ENCODE results near the gene JADE3. TPM values are rescaled to one million over a fixed set of nuclear protein-coding genes. Genes with fewer than 3 reads are reported as not detected.
A peak's percentile ranks its signal among the peaks of the same experiment; 100 is the strongest.
"Not testable (repeated sequence)": the region's sequence is repeated elsewhere in the genome, so short reads cannot be mapped to it uniquely, and the experiment has no call there.

The JADE3 gene
- total and polyA plus RNA-seq, 4 donors, result 2.3 to 6.1 (median 4.1) TPM

DNA sequence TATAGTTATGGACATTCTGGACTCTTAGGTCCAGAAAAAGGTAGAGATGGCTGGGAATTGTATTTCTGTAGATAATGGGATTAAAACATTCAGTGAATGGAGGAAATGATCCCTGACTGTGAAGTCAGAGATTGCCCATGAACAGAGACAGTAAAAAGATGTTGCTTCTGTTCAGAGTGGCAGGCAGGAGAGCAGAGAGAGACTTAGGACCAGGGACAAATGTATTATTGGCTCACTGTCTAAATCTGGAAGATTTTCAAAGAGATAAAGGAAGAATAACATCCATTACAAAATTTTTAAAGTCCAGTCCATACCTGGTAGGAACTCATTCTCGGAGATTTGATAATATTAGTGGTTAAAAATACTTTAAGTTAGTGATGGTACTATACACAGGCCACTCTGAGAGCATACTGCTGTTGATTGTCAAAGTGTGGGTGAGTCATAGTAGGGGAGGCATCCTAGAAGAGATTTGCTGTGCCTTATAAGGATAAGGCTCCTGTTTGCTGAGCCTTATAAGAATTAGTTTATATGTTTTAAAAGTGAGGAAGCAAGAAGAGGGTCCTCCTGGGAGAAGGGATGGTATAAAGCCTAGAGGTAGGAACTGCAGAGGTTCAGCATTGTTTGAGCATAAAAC lies 53.0 kb downstream of the JADE3 start:
- Histone ChIP-seq H3K4me1 (ENCODE audit: control insufficient read depth in 1 of 2, insufficient read depth in 2 of 2, low read length in 2 of 2) (no peaks in the 10 kb centered on the region), H3K36me3 (ENCODE audit: control insufficient read depth in 1 of 2, insufficient read depth in 2 of 2, low read length in 1 of 2) (no peaks in the 10 kb centered on the region), H3K27me3 (ENCODE audit: control insufficient read depth in 1 of 2, insufficient read depth in 2 of 2, low read length in 1 of 2) (no peaks in the 10 kb centered on the region), H3K4me3 (ENCODE audit: low read length in 2 of 2) (no peak overlapping the region), H3K9me3 (ENCODE audit: control insufficient read depth, low read length) (no peaks in the 10 kb centered on the region), H3K27ac (ENCODE audit: low read depth in 1 of 2, low read length in 2 of 2) (no peak overlapping the region)
- DNase-seq, result no peak
- intact Hi-C loops (cut with DNase I), result no loop called here
- ATAC-seq (ENCODE audit: low FRiP score), result no peak
- 40 to 64% methylated on average over 1 of the region's 1 CpG for WGBS, 2 donors

DNA sequence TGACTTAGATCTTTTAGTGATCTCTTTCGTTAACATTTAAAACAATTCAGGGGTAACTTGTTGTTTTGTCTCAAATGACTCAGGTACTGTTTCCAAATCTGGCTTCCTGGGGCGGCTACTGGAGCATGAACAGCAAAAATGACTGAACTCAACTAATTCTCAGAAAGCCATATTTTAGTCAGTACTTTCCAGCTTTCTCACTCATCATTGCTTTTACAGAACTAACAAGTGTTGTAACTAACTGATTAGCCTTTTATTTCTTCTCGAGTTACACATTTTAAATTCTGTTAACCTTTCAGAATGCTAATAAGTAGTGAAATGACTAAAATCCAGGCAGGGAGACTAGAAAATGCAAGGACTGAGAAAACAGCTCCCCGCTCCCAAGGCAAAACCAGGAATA lies 55.3 kb downstream of the JADE3 start:
- Histone ChIP-seq H3K27ac (ENCODE audit: low read depth in 1 of 2, low read length in 2 of 2) (no peak overlapping the region), H3K27me3 (ENCODE audit: control insufficient read depth in 1 of 2, insufficient read depth in 2 of 2, low read length in 1 of 2) (no peaks in the 10 kb centered on the region), H3K9me3 (ENCODE audit: control insufficient read depth, low read length) (no peaks in the 10 kb centered on the region), H3K36me3 (ENCODE audit: control insufficient read depth in 1 of 2, insufficient read depth in 2 of 2, low read length in 1 of 2) (no peaks in the 10 kb centered on the region), H3K4me3 (ENCODE audit: low read length in 2 of 2) (no peak overlapping the region), H3K4me1 (ENCODE audit: control insufficient read depth in 1 of 2, insufficient read depth in 2 of 2, low read length in 2 of 2) (no peaks in the 10 kb centered on the region)
- DNase-seq (no peak), ATAC-seq (ENCODE audit: low FRiP score) (no peak)
- WGBS, 2 donors, result 67 to 87% methylated on average over 4 of the region's 4 CpGs
- intact Hi-C loops (cut with DNase I), result no loop called here

- H3K4me3 ChIP-seq (ENCODE audit: low read length in 2 of 2); ATAC-seq (ENCODE audit: low FRiP score); intact Hi-C loops (cut with DNase I); H3K36me3 ChIP-seq (ENCODE audit: control insufficient read depth in 1 of 2, insufficient read depth in 2 of 2, low read length in 1 of 2); H3K9me3 ChIP-seq (ENCODE audit: control insufficient read depth, low read length); DNase-seq; H3K27ac ChIP-seq (ENCODE audit: low read depth in 1 of 2, low read length in 2 of 2); H3K27me3 ChIP-seq (ENCODE audit: control insufficient read depth in 1 of 2, insufficient read depth in 2 of 2, low read length in 1 of 2); H3K4me1 ChIP-seq (ENCODE audit: control insufficient read depth in 1 of 2, insufficient read depth in 2 of 2, low read length in 2 of 2): not testable (repeated sequence)
- WGBS, 2 donors, result 87 to 94% methylated on average over 4 of the region's 4 CpGs
Observed at GRCh38 chrX:46977046-46977445, 64.8 kb downstream of the JADE3 start.

- DNase-seq, result peak; percentile 81 to 87
- H3K36me3 ChIP-seq (ENCODE audit: control insufficient read depth in 1 of 2, insufficient read depth in 2 of 2, low read length in 1 of 2), result no peaks in the 10 kb centered on the region
Observed at GRCh38 chrX:46978341-46979291, 66.4 kb downstream of the JADE3 start.

DNA sequence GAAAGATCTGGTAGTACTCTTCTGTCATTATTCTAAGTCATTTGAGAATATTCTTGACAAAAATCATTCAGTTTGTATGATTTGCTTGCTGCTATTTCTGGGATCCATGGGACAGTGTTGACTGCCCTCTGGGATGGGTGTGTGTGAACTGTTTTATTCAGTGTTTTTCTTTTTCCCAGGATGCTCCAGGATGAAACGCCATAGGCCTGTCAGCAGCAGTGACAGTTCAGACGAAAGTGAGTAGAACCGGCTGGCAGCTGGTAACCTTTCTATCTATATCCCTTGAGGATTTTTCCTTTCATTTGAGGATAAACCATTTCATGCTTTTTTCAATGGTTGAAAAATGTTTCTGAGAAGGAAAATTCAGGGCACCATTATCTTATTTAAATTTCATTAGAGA lies 72.5 kb downstream of the JADE3 start:
- no peak for DNase-seq
- Histone ChIP-seq H3K36me3 (ENCODE audit: control insufficient read depth in 1 of 2, insufficient read depth in 2 of 2, low read length in 1 of 2) (no peaks in the 10 kb centered on the region), H3K4me3 (ENCODE audit: low read length in 2 of 2) (no peak overlapping the region), H3K9me3 (ENCODE audit: control insufficient read depth, low read length) (no peaks in the 10 kb centered on the region), H3K27me3 (ENCODE audit: control insufficient read depth in 1 of 2, insufficient read depth in 2 of 2, low read length in 1 of 2) (no peaks in the 10 kb centered on the region), H3K27ac (ENCODE audit: low read depth in 1 of 2, low read length in 2 of 2) (no peak overlapping the region), H3K4me1 (ENCODE audit: control insufficient read depth in 1 of 2, insufficient read depth in 2 of 2, low read length in 2 of 2) (no peaks in the 10 kb centered on the region)
- 72 to 84% methylated on average over 3 of the region's 3 CpGs for WGBS, 2 donors
- ATAC-seq (ENCODE audit: low FRiP score), result no peak
- intact Hi-C loops (cut with DNase I), result loop anchor here in 1 of 2 donors (5.0 kb wide), 1 partner anchor 72 kb away; the partner anchor contains the start of gene JADE3

More at GRCh38 chrX:46978341-46979291, 66.4 kb downstream of the JADE3 start:
- peak; percentile 56 for ATAC-seq (ENCODE audit: low FRiP score)
- Histone ChIP-seq H3K4me3 (ENCODE audit: low read length in 2 of 2) (no peak overlapping the region), H3K27ac (ENCODE audit: low read depth in 1 of 2, low read length in 2 of 2) (no peak overlapping the region), H3K4me1 (ENCODE audit: control insufficient read depth in 1 of 2, insufficient read depth in 2 of 2, low read length in 2 of 2) (no peaks in the 10 kb centered on the region), H3K27me3 (ENCODE audit: control insufficient read depth in 1 of 2, insufficient read depth in 2 of 2, low read length in 1 of 2) (no peaks in the 10 kb centered on the region), H3K9me3 (ENCODE audit: control insufficient read depth, low read length) (no peaks in the 10 kb centered on the region)
- intact Hi-C loops (cut with DNase I), result no loop called here
- 67 to 80% methylated on average over 8 of the region's 8 CpGs for WGBS, 2 donors

DNA sequence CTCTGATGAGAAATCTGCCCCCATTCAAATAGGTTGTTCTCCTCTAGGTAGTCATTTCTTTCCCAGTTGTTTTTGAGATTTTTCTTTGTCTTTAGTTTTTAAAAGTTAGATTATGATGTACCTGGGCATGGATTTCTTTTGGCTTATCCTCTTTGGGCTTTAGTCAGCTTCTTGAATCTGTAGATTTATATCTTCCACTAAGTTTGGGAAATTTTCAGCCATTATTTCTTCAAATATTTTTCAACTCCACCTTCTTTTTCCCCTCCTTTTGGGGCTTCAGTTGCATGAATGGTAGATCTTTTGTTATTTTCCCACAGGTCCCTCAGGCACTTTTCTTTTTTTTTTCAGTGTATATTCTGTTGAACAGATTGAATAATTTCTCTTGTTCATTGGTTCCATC lies 77.3 kb downstream of the JADE3 start:
- intact Hi-C loops (cut with DNase I), result no loop called here
- no peaks in the 10 kb centered on the region for H3K9me3 ChIP-seq (ENCODE audit: control insufficient read depth, low read length)
- no peaks in the 10 kb centered on the region for H3K36me3 ChIP-seq (ENCODE audit: control insufficient read depth in 1 of 2, insufficient read depth in 2 of 2, low read length in 1 of 2)
- ATAC-seq (ENCODE audit: low FRiP score) (no peak), DNase-seq (no peak)
- H3K27me3 ChIP-seq (ENCODE audit: control insufficient read depth in 1 of 2, insufficient read depth in 2 of 2, low read length in 1 of 2), result no peaks in the 10 kb centered on the region
- no peaks in the 10 kb centered on the region for H3K4me1 ChIP-seq (ENCODE audit: control insufficient read depth in 1 of 2, insufficient read depth in 2 of 2, low read length in 2 of 2)
- no peak overlapping the region for H3K27ac ChIP-seq (ENCODE audit: low read depth in 1 of 2, low read length in 2 of 2)
- H3K4me3 ChIP-seq (ENCODE audit: low read length in 2 of 2), result no peak overlapping the region

GRCh38 chrX:46991664-46992063 lies 79.4 kb downstream of the JADE3 start:
- Histone ChIP-seq H3K36me3 (ENCODE audit: control insufficient read depth in 1 of 2, insufficient read depth in 2 of 2, low read length in 1 of 2) (no peaks in the 10 kb centered on the region), H3K27ac (ENCODE audit: low read depth in 1 of 2, low read length in 2 of 2) (no peak overlapping the region), H3K27me3 (ENCODE audit: control insufficient read depth in 1 of 2, insufficient read depth in 2 of 2, low read length in 1 of 2) (no peaks in the 10 kb centered on the region), H3K4me1 (ENCODE audit: control insufficient read depth in 1 of 2, insufficient read depth in 2 of 2, low read length in 2 of 2) (no peaks in the 10 kb centered on the region), H3K9me3 (ENCODE audit: control insufficient read depth, low read length) (no peaks in the 10 kb centered on the region), H3K4me3 (ENCODE audit: low read length in 2 of 2) (no peak overlapping the region)
- no peak for ATAC-seq (ENCODE audit: low FRiP score)
- 32 to 46% methylated on average over 2 of the region's 2 CpGs for WGBS, 2 donors
- intact Hi-C loops (cut with DNase I), result no loop called here
- no peak for DNase-seq

GRCh38 chrX:46992070-46992469 lies 79.8 kb downstream of the JADE3 start:
- Histone ChIP-seq H3K9me3 (ENCODE audit: control insufficient read depth, low read length) (no peaks in the 10 kb centered on the region), H3K36me3 (ENCODE audit: control insufficient read depth in 1 of 2, insufficient read depth in 2 of 2, low read length in 1 of 2) (no peaks in the 10 kb centered on the region), H3K27ac (ENCODE audit: low read depth in 1 of 2, low read length in 2 of 2) (no peak overlapping the region), H3K4me3 (ENCODE audit: low read length in 2 of 2) (no peak overlapping the region), H3K4me1 (ENCODE audit: control insufficient read depth in 1 of 2, insufficient read depth in 2 of 2, low read length in 2 of 2) (no peaks in the 10 kb centered on the region), H3K27me3 (ENCODE audit: control insufficient read depth in 1 of 2, insufficient read depth in 2 of 2, low read length in 1 of 2) (no peaks in the 10 kb centered on the region)
- 84 to 93% methylated on average over 6 of the region's 6 CpGs for WGBS, 2 donors
- ATAC-seq (ENCODE audit: low FRiP score) (no peak), DNase-seq (no peak)
- intact Hi-C loops (cut with DNase I), result no loop called here

GRCh38 chrX:46994096-46994495 lies 81.9 kb downstream of the JADE3 start:
- peaks cover 0 to 2% of the 10 kb centered on the region in 2 donors for H3K36me3 ChIP-seq (ENCODE audit: control insufficient read depth in 1 of 2, insufficient read depth in 2 of 2, low read length in 1 of 2)
- no peaks in the 10 kb centered on the region for H3K27me3 ChIP-seq (ENCODE audit: control insufficient read depth in 1 of 2, insufficient read depth in 2 of 2, low read length in 1 of 2)
- H3K9me3 ChIP-seq (ENCODE audit: control insufficient read depth, low read length), result no peaks in the 10 kb centered on the region
- no peaks in the 10 kb centered on the region for H3K4me1 ChIP-seq (ENCODE audit: control insufficient read depth in 1 of 2, insufficient read depth in 2 of 2, low read length in 2 of 2)
- no peak for ATAC-seq (ENCODE audit: low FRiP score)
- H3K27ac ChIP-seq (ENCODE audit: low read depth in 1 of 2, low read length in 2 of 2), result no peak overlapping the region
- no peak for DNase-seq
- intact Hi-C loops (cut with DNase I), result no loop called here
- H3K4me3 ChIP-seq (ENCODE audit: low read length in 2 of 2), result no peak overlapping the region

Data from aorta (tissue), 5 donors.